ENCODE data around the gene PHIP.
A peak's percentile ranks its signal among the peaks of the same experiment; 100 is the strongest.
"Not testable (repeated sequence)": the region's sequence is repeated elsewhere in the genome, so short reads cannot be mapped to it uniquely, and the experiment has no call there.

The PHIP gene

DNA sequence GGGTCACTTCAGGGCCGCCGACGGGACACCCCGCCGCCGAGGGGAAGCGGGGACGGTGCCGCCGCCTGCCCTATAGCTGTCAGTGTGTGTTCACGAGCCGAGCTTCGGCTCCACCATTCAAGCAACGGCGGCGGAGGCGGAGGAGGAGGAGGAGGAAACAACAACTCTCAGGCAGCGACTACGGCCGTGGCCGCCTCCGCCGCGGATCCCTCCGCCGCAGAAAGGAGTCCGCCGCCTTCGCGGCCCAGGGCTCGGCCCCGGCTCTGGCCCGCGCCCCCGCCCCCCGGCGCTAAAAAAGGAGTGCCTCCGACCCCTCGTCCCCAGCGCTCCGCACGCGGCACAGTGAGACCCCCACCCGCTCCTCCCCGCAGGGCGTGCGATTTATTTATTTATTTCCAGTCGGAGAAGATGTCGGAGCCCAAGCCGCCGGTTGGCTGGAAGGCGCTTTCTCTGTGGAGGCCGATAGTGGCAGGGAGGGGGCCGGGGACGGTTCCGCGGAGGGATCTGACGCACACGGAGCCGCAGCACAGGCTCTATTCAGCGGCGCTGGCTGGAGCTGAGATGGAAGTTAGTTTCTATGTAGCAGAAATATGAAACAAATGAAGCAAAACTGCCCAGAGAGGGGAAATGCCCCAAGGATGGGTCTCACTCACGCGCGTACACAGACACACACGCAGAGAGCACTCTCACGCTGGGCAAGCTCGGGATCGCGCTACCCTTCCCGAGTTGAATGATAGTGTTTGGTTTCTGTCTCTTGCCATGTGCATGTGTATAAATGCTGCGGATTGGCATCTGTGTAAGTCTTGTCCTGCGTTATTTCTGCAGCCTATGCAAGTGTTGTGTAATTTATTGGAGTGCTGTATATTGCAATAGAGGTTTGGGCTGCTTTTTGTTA, at the start of gene PHIP:
PHIP (minus strand) TSS at position 180 of the 895 bp plus-strand sequence. CDS start 186 bp downstream, outside the sequence.
- DNase-seq: peak; percentile 90

DNA sequence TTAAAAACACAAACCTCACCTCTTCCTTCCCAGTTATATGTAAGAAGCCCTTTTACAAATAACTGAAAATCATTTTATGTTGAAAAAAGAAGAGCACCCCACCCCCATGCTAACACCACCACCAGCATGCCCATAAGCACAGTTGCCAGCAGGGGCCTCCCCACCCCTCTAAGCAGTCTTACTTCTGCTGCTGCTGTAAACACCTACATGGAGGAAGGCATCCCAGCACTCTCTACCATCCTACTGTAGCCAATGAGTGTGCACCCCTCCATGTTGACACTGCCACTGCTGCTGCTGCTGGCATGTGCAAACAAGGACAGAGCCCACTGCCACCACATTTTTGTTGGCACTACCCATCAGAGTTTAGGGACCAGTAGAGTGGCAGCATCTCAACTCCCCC, 49.6 kb upstream of the PHIP start:
- no peak for DNase-seq

DNA sequence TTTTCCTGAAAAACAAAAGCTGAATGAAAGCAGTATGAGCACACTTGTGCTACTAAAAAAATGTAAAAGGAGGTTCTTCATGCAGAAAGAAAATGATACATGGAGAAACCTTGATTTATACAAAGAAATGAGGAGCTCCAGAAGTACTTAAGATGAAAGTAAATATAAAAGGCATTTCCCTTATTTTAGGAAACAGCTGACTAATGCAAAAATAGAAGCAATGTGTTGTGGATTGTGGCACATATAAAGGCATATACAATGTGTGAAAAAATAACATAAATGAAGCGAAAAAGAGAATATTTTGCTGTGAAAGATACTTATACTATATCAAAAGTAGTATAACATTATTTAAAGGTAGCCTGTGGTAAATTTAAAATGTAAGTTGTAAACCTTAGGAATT, 41.2 kb upstream of the PHIP start:
- DNase-seq: no peak

DNA sequence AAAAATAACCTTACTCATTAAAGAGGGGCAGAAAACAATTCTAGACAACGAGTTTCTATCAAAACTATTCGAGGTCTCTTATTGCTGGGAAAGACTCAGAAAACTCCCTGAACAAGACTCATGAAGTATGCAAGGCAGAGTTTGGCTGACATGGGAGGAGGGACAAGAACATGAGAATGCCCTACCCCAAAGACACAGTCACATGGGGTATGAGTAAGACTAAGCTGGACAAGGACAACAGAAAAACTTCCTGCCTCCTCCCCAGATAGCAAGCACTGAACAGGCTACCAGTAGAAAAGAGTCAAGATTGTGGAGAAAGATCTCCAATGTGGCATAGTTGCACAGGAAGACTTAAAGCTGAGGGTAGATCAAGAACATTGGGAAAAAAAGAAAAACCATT, 39.7 kb upstream of the PHIP start:
- DNase-seq: no peak

DNA sequence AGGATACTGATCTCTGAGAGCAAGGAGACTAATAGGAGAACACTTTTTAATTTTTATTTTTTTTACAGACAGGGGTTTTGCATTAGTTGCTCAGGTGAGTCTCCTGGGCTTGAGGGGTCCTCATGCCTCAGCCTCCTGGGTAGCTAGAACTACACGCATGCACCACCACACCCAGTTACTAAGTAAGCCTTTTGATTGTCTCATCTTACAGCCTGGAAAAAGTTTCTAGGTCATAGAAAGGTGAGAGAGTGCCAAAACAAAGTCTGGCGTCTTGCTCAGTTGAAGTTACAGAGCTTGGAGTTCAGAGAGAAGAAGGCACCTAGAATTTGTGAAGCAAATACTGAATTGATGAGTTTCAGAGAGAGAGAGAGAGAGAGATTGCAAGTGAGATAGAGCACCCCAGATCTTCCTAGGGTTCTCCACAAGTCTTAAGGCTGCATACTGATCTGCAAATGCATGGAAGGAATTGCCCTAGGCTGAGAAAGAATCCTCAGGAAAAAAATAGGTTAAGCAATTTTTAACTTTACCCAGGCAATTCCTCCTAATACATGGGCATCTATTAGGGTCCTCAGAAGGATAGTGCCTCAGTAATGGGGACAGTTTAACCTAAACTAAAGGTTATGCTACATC, 37.6 kb upstream of the PHIP start:
- DNase-seq: no peak

DNA sequence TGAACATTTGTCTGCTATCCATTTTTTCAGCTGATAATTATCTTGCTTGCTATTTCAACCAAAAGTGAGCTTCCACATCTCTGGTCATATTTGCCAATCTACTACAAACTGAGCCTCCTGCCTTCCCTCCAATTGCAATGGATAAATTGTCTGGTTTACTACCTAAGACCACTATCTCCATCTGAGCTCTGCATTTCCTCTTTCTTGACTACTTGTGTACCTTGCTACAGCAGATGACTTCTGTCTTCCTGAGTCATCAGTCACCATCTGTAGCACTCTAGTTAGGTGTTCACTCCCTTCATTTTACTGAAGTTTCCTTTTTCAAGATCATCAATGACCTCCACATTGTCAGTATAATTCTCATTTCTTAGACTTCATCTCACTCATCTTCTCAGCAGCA, 33.5 kb upstream of the PHIP start:
- no peak for DNase-seq

DNA sequence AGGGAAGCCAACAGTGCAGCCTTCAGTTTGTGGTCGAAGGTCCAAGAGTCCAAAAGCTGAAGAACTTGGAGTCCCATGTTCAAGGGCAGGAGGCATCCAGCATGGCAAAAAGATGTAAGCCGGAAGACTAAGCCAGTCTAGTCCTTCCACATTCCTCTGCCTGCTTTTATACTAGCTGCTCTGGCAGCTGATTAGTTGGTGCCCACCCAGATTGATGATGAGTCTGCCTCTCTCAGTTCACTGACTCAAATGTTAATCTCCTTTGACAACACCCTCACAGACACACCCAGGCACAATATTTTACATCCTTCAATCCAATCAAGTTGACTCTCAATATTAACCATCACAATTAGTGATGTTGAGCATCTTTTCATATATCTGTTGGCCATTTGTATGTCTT, 23.1 kb upstream of the PHIP start:
- no peak for DNase-seq

DNA sequence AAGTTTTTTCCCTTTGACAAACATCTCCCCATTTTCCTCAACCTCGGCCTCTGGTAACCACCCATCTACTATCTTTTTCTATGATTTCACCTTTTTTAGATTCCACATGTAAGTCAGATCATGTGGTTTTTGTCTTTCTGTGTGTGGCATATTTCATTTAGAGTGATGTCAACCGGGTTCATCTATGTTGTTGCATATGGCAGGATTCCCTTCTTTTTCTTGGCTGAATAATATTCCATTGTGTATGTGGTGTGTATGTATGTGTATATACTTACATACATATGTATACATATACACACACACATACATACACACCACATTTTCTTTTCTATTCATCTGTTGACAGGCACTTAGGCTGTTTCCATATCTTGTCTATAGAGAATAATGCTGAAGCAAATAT, 22.2 kb upstream of the PHIP start:
- no peak for DNase-seq

DNA sequence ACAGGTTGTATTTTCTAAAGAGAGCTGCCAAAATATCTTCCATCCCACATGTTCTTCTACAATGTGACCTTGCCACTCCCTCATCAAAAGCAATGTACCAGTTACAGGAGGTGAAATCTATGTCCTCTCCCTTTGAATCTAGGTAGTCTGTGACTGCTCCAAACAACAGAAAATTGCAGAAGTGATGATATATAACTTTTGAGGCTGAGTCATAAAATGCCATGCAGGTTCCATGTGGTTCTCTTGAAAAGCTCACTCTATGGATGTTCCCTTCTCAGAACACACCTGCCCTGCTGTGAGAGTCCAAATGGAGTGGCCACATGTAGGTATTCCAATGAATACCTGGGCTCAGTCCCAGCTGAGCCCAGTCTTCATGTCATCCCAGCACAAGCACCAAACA, 16.9 kb upstream of the PHIP start:
- DNase-seq: no peak

DNA sequence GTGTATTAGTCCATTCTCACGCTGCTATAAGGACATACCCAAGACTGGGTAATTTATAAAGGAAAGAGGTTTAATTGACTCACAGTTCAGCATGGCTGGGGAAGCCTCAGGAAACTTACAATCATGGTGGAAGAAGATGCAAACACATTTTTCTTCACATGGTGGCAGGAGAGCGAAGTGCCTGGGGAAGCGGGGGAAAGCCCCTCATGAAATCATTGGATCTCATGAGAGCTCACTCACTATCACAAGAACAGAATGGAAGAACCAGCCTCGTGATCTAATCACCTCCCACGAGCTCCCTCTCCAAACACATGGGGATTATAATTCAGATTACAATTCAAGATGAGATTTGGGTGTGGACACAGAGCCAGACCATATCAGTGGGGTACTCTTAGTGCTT, 13.7 kb upstream of the PHIP start:
- not testable (repeated sequence) for DNase-seq

DNA sequence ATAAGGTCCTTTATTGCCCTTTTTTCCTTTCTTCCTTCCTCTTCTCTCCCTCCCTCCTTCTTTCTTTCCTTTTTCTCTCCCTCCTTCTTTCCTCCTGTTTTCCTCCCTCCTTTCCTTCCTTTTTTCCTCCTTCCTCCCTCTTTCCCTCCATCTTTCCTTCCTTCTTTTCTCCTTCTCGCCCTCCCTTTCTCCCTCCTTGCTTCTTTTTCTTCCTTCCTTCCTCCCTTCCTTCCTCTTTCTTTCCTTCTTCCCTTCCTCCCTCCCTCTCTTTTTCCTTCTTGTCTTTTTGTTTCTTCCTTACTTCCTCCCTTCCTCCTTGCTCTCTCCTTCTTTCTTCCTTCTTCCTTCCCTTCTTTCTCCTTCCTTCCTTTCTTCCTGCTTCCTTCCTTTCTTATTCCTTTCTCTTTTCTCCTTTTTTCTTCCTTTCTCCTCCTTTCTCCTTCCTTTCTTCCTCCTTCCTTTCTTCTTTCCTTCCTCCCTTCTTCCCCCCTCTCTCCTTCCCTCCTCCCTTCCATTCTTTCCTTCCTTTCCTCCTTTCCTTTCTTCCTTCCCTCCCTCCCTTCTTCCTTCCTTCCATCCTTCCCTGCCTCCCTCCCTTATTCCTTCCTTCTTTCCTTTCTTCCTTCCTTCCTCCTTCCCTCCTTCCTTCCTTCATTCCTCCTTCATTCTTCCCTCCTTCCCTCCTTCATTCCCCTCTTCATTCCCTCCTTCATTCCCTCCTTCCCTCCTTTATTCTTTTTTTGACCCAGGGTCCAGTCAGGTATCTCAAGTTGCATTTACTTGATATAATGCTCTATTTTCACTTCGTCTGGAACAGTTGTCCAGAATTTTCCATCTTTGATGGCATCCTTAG, 11.7 kb upstream of the PHIP start:
- DNase-seq: no peak

DNA sequence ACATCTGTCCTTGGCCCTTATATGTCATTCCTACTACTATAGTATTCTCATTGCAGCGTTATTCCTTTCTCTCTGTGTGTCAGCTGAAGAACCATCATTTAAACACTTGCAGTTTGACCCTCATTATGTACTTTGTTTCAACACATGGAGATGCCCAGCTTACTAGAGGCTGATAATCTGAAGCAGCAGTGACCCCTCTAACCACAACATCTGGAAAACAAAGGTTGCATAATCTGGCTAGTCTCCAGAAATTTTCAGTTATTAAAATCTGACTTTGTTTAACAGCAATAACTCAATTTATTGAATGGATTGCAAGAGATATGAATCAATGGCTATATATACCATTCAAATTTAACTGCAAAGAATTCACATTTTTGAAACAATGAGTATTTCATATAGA, 6.6 kb upstream of the PHIP start:
- no peak for DNase-seq

DNA sequence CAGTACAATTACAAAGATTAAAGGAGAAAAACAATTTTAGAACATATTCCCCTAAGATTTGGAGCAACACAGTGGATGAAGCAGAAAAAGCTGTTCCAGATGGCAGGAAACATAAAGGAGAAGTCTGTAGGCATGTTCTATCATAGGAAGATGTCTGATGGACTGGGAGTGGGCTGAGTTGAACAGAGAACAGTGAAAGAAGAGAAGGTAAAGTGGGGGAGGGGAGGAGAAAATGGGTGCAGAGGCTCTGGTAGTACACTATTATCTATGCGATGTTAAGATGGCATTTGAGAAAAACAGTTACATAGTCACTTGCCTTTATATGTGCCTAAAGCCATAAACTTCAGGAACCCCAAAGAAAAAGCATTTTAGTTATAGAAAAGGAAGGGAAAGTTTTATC, 4.2 kb upstream of the PHIP start:
- no peak for DNase-seq

DNA sequence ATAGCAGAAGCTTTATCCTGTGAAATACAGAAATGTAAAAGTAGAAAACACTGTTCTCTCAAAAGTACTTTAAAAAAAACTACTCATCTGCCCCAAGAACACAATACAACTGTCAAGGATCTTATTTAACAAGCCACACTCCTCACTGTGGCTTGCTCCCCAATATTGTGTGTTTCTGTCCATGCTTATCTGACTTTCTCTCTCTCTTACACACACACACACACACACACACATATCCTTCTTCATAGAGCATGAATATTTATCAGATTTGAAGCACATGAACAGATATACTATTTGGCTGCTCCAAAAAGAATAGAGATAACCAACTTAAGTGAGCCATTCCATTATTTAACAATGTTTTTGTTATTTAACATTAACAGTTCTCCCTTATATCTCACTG, 3.6 kb upstream of the PHIP start:
- DNase-seq: no peak

DNA sequence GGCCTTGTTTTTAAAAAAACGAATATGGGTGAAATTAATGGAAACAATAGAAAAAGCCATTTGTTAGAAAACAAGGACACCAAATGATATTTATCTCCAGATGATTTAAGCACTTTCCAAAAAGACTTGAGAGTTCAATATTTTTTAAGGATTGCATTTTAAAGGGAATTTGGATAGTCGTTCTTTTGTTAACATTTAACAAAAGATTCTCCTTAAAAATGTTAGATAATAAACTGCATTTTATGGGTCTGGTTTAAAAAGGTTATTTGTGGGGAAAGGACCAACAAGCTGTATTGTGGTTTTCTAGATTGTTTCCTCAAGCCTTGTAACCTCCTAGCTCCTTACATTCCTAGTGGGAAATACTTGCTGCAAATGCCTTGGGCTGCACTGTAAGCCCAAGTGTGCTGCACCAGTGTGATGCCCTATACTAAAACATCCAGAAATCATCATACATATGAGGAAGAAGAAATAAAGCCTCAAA, 1.5 kb upstream of the PHIP start:
- DNase-seq: no peak

DNA sequence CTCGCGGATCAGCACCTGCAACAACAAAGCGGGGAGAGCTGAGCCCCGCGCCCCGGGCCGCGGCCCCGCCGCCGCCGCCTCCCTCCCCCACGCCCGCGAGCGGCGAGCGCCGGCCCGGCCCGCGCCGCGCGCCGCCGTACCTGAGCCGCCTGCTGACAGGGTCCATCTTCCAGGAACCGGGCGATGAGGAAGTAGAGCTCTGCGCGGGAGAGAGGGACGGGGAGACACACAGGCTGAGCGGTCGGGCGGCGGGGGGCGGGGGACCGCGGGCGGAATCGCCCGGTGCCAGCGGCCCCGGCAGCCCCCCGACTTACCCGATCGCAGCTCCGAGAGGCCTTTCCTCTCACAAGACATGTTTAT, 359 bp downstream of the PHIP start:
- no peak for DNase-seq

DNA sequence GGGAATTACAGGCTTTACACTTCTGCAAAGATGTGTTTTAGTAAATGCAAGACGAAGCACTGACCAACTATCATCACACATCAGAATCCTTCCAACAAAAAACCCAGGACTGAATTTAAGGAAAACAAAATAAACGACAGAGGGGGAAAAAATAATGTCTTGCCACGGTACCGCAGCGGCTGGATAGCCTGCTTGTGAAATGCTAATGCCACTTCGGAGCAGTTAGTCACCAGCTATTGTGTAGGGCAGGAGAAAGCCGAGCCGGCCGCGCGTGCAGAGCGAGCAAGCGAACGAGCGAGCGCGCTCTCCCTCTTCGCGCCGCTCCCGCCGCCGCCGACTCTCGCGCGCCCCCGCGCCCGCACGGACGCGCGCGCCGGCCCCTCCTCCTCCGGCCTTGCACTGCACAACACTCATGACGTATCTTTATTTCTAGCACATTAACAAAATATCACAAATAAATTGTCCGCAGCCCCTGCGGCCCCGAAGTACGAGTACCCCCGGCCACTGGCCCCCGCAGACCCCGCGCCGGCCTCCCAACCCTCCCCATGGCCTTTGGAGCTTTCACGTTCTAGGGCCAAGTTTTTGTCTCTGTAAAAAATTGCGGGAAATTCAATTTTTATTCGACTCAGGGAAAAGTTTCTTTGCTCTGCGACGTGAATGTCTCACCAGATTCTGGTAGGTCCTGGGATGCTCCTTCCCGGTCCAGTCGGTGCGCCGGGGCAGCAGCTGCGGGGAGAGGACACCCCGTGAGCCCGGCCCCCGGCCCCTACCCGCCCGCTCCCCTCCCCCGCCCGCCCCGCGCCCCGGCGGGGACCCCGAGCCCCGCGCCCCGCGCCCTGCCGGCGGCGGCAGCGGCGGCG, 1.0 kb downstream of the PHIP start:
- peak; percentile 85 for DNase-seq

DNA sequence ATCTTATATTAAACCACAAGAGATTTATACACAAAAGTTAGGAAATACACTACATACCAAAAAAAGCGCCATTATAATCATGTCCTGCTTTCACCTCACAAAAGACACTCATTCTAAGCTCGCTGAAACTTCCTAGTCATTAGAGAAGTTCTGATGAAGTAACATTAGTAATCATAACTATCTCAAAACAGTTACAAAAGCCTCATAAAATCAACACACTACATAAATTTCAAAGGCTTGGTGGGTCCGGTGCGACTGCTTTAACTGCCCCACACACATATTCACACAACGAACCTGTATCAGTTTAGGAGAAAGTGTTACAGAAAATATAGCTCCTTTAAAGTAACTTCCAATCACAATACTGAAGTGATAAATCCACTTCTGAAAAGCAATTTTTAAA, 1.9 kb downstream of the PHIP start:
- DNase-seq: no peak

DNA sequence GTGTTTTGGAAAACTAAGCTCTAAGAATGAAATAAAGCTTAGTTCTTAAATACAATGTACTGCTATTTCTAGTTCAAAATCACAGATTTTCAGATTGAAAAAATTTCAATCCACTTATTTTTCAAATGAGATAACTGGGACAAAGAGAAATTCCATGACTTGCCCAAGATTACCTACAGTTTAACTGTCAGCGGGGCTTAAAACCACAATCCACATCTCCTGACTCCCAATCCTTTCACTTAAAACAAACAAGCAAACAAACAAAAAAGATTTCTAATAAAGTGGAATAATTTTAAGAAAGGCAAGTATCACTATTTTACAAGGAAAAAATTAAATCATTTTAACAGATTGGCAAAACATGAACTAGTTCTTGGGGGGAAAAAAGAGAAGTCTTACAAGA, 4.2 kb downstream of the PHIP start:
- DNase-seq: no peak

DNA sequence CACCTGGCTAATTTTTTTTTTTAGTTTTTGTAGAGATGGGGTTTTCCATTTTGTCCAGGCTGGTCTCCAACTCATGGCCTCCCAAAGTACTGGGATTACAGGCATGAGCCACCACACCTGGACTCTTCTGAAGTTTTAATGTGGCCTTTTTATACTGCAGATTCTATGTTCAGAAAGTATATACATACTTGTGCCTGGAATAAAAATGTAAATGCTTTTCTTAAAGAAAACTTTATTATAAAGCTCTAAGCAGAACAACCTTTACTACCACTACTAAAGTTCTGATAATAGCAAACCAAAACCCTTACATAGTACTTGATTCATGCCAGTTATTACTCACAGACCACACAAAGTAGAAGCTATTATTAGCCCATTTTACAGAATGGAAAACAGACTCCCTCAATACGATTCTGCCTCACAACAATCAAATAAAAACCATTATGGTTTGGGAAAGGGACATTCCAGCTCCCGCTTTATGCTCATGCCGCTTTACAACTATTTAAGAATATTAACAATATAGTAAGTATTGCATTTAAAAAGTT, 5.3 kb downstream of the PHIP start:
- DNase-seq: no peak

DNA sequence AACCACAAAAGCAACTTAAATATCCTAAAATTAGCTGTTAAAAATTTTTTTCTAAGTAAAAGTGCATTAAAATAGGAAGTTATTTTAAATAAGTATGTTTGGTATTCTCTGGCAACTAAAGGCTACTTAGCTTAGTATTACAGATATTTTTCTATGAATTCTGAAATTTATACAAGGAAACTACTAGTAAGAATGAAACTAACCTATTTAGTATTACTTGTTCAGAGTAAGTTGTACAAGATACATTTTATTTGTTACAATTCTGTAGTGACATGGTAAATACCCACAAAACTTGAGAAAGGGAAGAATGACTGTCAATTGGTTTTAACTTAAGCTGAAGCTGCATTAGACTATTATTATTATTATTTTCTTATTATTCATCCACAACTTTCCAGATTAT, 6.5 kb downstream of the PHIP start:
- no peak for DNase-seq

DNA sequence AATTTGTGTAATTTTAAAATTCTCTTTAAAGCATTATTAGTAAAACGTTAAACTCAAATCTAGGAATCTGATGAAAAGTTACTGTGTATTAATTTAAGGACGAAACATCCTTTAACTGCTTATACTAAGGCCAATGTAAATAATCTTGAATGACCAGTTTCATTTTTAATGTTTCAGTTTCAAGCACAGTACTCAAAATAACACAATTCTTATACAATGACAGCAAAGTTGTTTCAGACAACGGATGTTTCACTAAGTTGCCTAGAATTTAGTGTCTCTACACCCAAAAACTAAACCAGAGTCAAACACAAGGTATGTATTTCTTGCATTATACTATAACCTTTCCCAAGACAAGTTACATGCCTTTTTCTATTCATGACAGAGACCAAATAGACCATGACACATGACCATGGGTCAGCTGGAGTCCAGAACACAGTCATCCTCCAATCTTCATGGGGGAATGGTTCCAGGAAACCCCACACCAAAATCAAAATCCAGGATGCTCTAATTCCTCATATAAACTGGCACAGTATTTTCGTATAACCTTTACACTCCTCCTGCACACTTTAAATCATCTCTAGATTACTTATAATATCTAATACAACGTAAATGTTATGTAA, 7.7 kb downstream of the PHIP start:
- DNase-seq: no peak

Data from stimulated activated CD4-positive, alpha-beta T cell treated with anti-CD3 and anti-CD28 coated beads, Interleukin-12 subunit alpha, Interleukin-12 subunit beta, amount 100 ng/mL, for 4 hours (primary cell).